ENCODE results near the gene NELFCD.
"Not testable (repeated sequence)": the region's sequence is repeated elsewhere in the genome, so short reads cannot be mapped to it uniquely, and the experiment has no call there.

NELFCD gene

GRCh38 chr20:59010321-59010994 lies 29.4 kb downstream of the NELFCD start:
- DNase-seq (ENCODE audit: low read depth) = no peak

GRCh38 chr20:59010995-59011873 lies 30.2 kb downstream of the NELFCD start:
- DNase-seq (ENCODE audit: low read depth) = peak; percentile 84

GRCh38 chr20:59011874-59012157 lies 30.8 kb downstream of the NELFCD start:
- DNase-seq (ENCODE audit: low read depth) = not testable (repeated sequence)

GRCh38 chr20:59013031-59013951 lies 32.2 kb downstream of the NELFCD start:
- DNase-seq (ENCODE audit: low read depth) = no peak

GRCh38 chr20:59013959-59014608 lies 33.0 kb downstream of the NELFCD start:
- no peak for DNase-seq (ENCODE audit: low read depth)

- DNase-seq (ENCODE audit: low read depth) = no peak
Measured at GRCh38 chr20:59014680-59015389, 33.8 kb downstream of the NELFCD start.

GRCh38 chr20:59015411-59015810 lies 34.4 kb downstream of the NELFCD start:
- DNase-seq (ENCODE audit: low read depth) = no peak

- no peak for DNase-seq (ENCODE audit: low read depth)
Measured at GRCh38 chr20:59015812-59016711, 35.0 kb downstream of the NELFCD start.

- DNase-seq (ENCODE audit: low read depth) = no peak
Measured at GRCh38 chr20:59016795-59017492, 35.9 kb downstream of the NELFCD start.

- DNase-seq (ENCODE audit: low read depth) = no peak
Measured at GRCh38 chr20:59017493-59018231, 36.6 kb downstream of the NELFCD start.

- no peak for DNase-seq (ENCODE audit: low read depth)
Measured at GRCh38 chr20:59018817-59019216, 37.8 kb downstream of the NELFCD start.

GRCh38 chr20:59019217-59019616 lies 38.2 kb downstream of the NELFCD start, which contains the start of gene TUBB1:
Gene TUBB1 (plus strand): TSS chr20:59019429. CDS start chr20:59019523, 94 bp downstream.
- DNase-seq (ENCODE audit: low read depth) = no peak

- DNase-seq (ENCODE audit: low read depth) = no peak
Measured at GRCh38 chr20:59020938-59021551, 40.0 kb downstream of the NELFCD start.

- no peak for DNase-seq (ENCODE audit: low read depth)
Measured at GRCh38 chr20:59022754-59023153, 41.7 kb downstream of the NELFCD start.

- DNase-seq (ENCODE audit: low read depth) = no peak
Measured at GRCh38 chr20:59023616-59024015, 42.6 kb downstream of the NELFCD start.

GRCh38 chr20:59024111-59024530 lies 43.1 kb downstream of the NELFCD start:
- no peak for DNase-seq (ENCODE audit: low read depth)

- DNase-seq (ENCODE audit: low read depth) = no peak
Measured at GRCh38 chr20:59025086-59025485, 44.0 kb downstream of the NELFCD start.

GRCh38 chr20:59025511-59025910 lies 44.5 kb downstream of the NELFCD start:
- DNase-seq (ENCODE audit: low read depth) = no peak
